Astrocyte (in vitro differentiated cells and primary cell): ENCODE results near the gene TSC1. TPM values are rescaled to one million over a fixed set of nuclear protein-coding genes. Genes with fewer than 3 reads are reported as not detected.
"Not testable (repeated sequence)": the region's sequence is repeated elsewhere in the genome, so short reads cannot be mapped to it uniquely, and the experiment has no call there.

Source experiments
- DNase-seq: peaks from one replicate; pipeline ENCODE4 v3.0.0-alpha.2; 2010; ENCODE audit warnings: low read depth
- FAIRE-seq: peaks from 2 replicates; lab custom pipeline; 2011; peaks lifted over from hg19 to GRCh38; lab: Jason Lieb, UNC
- H2AFZ ChIP-seq: 2 replicates; pipeline ENCODE4 v1.6.0; 2012; ENCODE audit warnings: low read depth, low read length, inconsistent platforms
- H3K27ac ChIP-seq: 2 replicates; pipeline ENCODE4 v1.5.1; 2011; ENCODE audit warnings: low read depth, low read length, inconsistent platforms
- H3K27me3 ChIP-seq: 2 replicates; pipeline ENCODE4 v1.6.0; 2011; ENCODE audit warnings: low read length, inconsistent platforms; ENCODE audit not compliant: insufficient read depth
- H3K36me3 ChIP-seq: 2 replicates; pipeline ENCODE4 v1.5.1; 2011; ENCODE audit warnings: low read length, inconsistent platforms; ENCODE audit not compliant: insufficient read depth
- H3K4me1 ChIP-seq: 2 replicates; pipeline ENCODE4 v1.5.1; 2011; ENCODE audit warnings: low read length, inconsistent platforms; ENCODE audit not compliant: insufficient read depth
- H3K4me2 ChIP-seq: 2 replicates; pipeline ENCODE4 v1.6.0; 2012; ENCODE audit warnings: low read length, inconsistent platforms
- H3K4me3 ChIP-seq: 2 replicates; pipeline ENCODE4 v1.5.1; 2011; ENCODE audit warnings: low read depth, mild to moderate bottlenecking, low read length, inconsistent platforms; ENCODE audit not compliant: insufficient read depth
- H3K79me2 ChIP-seq: 2 replicates; pipeline ENCODE4 v1.6.0; 2012; ENCODE audit warnings: mild to moderate bottlenecking, low read length, inconsistent platforms; ENCODE audit not compliant: insufficient read depth
- H3K9ac ChIP-seq: 2 replicates; pipeline ENCODE4 v1.6.0; 2012; ENCODE audit warnings: mild to moderate bottlenecking, low read length, inconsistent platforms
- H3K9me3 ChIP-seq: 2 replicates; pipeline ENCODE4 v1.5.1; 2012; ENCODE audit warnings: low read depth, mild to moderate bottlenecking, low read length, inconsistent platforms; ENCODE audit not compliant: insufficient read depth
- H4K20me1 ChIP-seq: 2 replicates; pipeline ENCODE4 v1.6.0; 2012; ENCODE audit warnings: low read length, inconsistent platforms; ENCODE audit not compliant: insufficient read depth
- H3K27ac Mint-ChIP-seq: one replicate; pipeline ENCODE4 v1.8.0; 2021; ENCODE audit warnings: mild to moderate bottlenecking, mixed read lengths; ENCODE audit not compliant: unreplicated experiment
- H3K27me3 Mint-ChIP-seq: one replicate; pipeline ENCODE4 v1.8.0; 2021; ENCODE audit warnings: low read depth, mixed read lengths; ENCODE audit not compliant: unreplicated experiment
- H3K36me3 Mint-ChIP-seq: one replicate; pipeline ENCODE4 v1.8.0; 2021; ENCODE audit warnings: low read depth, mixed read lengths; ENCODE audit not compliant: unreplicated experiment
- H3K4me1 Mint-ChIP-seq: one replicate; pipeline ENCODE4 v1.8.0; 2021; ENCODE audit warnings: low read depth, mixed read lengths; ENCODE audit not compliant: unreplicated experiment
- H3K4me3 Mint-ChIP-seq: one replicate; pipeline ENCODE4 v1.8.0; 2021; ENCODE audit warnings: mild to moderate bottlenecking, moderate library complexity, mixed read lengths; ENCODE audit not compliant: unreplicated experiment
- H3K9me3 Mint-ChIP-seq: one replicate; pipeline ENCODE4 v1.8.0; 2021; ENCODE audit warnings: mild to moderate bottlenecking, mixed read lengths; ENCODE audit not compliant: unreplicated experiment
- EZH2 ChIP-seq: IDR thresholded peaks from 2 replicates; pipeline ENCODE4 v1.6.1; 2012; ENCODE audit warnings: mild to moderate bottlenecking, low read length, inconsistent platforms; ENCODE audit not compliant: insufficient read depth
- total RNA-seq: library from RNA; stranded (reverse); gene quantifications from 2 replicates; pipeline ENCODE4 v1.2.1, GENCODE V29; 2021
- TF ChIP-seq, protein P1 (sequence below): IDR thresholded peaks from 2 replicates; pipeline ENCODE4 v1.5.1; 2011; ENCODE audit warnings: low read depth, mild to moderate bottlenecking, inconsistent platforms, low read length, moderate library complexity; ENCODE audit not compliant: insufficient read depth

The TSC1 gene
- total RNA-seq, 1 donor from 2014 or later: 50.6 TPM

- DNase-seq (no peak), FAIRE-seq (no peak)
- TF ChIP-seq, protein P1, sequence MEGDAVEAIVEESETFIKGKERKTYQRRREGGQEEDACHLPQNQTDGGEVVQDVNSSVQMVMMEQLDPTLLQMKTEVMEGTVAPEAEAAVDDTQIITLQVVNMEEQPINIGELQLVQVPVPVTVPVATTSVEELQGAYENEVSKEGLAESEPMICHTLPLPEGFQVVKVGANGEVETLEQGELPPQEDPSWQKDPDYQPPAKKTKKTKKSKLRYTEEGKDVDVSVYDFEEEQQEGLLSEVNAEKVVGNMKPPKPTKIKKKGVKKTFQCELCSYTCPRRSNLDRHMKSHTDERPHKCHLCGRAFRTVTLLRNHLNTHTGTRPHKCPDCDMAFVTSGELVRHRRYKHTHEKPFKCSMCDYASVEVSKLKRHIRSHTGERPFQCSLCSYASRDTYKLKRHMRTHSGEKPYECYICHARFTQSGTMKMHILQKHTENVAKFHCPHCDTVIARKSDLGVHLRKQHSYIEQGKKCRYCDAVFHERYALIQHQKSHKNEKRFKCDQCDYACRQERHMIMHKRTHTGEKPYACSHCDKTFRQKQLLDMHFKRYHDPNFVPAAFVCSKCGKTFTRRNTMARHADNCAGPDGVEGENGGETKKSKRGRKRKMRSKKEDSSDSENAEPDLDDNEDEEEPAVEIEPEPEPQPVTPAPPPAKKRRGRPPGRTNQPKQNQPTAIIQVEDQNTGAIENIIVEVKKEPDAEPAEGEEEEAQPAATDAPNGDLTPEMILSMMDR: no peak
- TF ChIP-seq EZH2: no peak
- H4K20me1 ChIP-seq: no peaks in the 10 kb centered on the region
- Mint-ChIP-seq H3K9me3 (no peaks in the 10 kb centered on the region), H3K27me3 (peaks cover 52% of the 10 kb centered on the region), H3K27ac (no peak overlapping the region), H3K36me3 (peaks cover 2% of the 10 kb centered on the region), H3K4me3 (no peak overlapping the region), H3K4me1 (peaks cover 9% of the 10 kb centered on the region)
- H3K4me3 ChIP-seq: no peak overlapping the region
- no peaks in the 10 kb centered on the region for H3K79me2 ChIP-seq
- no peak overlapping the region for H3K27ac ChIP-seq
- no peak overlapping the region for H2AFZ ChIP-seq
- no peaks in the 10 kb centered on the region for H3K36me3 ChIP-seq
- H3K9ac ChIP-seq: no peak overlapping the region
- no peaks in the 10 kb centered on the region for H3K4me1 ChIP-seq
- peaks cover 30% of the 10 kb centered on the region for H3K27me3 ChIP-seq
- no peak overlapping the region for H3K4me2 ChIP-seq
- no peaks in the 10 kb centered on the region for H3K9me3 ChIP-seq
Observed at GRCh38 chr9:132991351-132992300, 47.2 kb upstream of the TSC1 start.

DNA sequence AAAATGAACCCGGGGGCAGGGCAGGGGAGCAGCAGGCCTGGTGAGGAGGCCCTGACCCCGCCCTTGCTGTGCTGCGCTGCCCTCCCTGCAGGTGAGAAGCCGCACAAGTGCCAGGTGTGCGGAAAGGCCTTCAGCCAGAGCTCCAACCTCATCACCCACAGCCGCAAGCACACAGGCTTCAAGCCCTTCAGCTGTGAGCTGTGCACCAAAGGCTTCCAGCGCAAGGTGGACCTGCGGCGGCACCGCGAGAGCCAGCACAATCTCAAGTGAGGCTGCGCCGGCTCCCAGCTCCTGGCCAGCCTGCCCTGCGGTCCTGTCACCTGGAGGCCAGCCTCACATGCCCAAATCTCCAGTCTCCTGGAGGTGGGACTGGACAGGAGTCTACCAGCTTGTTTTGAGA is 46.4 kb upstream of the TSC1 start:
- Mint-ChIP-seq H3K36me3 (peaks cover 2% of the 10 kb centered on the region), H3K4me3 (no peak overlapping the region), H3K4me1 (peaks cover 9% of the 10 kb centered on the region), H3K27me3 (peaks cover 58% of the 10 kb centered on the region), H3K27ac (no peak overlapping the region), H3K9me3 (no peaks in the 10 kb centered on the region)
- H3K4me3 ChIP-seq: no peak overlapping the region
- no peak for DNase-seq
- no peak overlapping the region for H3K4me2 ChIP-seq
- H2AFZ ChIP-seq: no peak overlapping the region
- H3K9ac ChIP-seq: no peak overlapping the region
- no peak overlapping the region for H3K27ac ChIP-seq
- no peaks in the 10 kb centered on the region for H3K9me3 ChIP-seq
- no peaks in the 10 kb centered on the region for H3K36me3 ChIP-seq
- FAIRE-seq: no peak
- peaks cover 34% of the 10 kb centered on the region for H3K27me3 ChIP-seq
- no peaks in the 10 kb centered on the region for H3K4me1 ChIP-seq
- H4K20me1 ChIP-seq: no peaks in the 10 kb centered on the region
- H3K79me2 ChIP-seq: no peaks in the 10 kb centered on the region
- TF ChIP-seq, protein P1: no peak
- TF ChIP-seq EZH2: no peak

- not testable (repeated sequence) for H3K4me1 Mint-ChIP-seq, H2AFZ ChIP-seq, H4K20me1 ChIP-seq, H3K27ac Mint-ChIP-seq, H3K27ac ChIP-seq, H3K4me2 ChIP-seq, H3K36me3 ChIP-seq, FAIRE-seq, DNase-seq, H3K4me3 ChIP-seq, H3K9ac ChIP-seq, H3K4me3 Mint-ChIP-seq, H3K9me3 Mint-ChIP-seq, H3K36me3 Mint-ChIP-seq, H3K79me2 ChIP-seq, H3K4me1 ChIP-seq, H3K9me3 ChIP-seq
- H3K27me3 Mint-ChIP-seq: peaks cover 57% of the 10 kb centered on the region
- peaks cover 41% of the 10 kb centered on the region for H3K27me3 ChIP-seq
Observed at GRCh38 chr9:132989998-132990557, 45.7 kb upstream of the TSC1 start.
